Cerebellar nuclear complex (tissue), 1 donor: ENCODE results near the gene RPUSD3.
A peak's percentile ranks its signal among the peaks of the same experiment; 100 is the strongest.
"Not testable (repeated sequence)": the region's sequence is repeated elsewhere in the genome, so short reads cannot be mapped to it uniquely, and the experiment has no call there.

ENCODE experiments used
- DNase-seq, 2 experiments: peaks; one replicate each; lab custom pipeline; 2025; lab: John Stamatoyannopoulos, UW

Gene RPUSD3, protein sequence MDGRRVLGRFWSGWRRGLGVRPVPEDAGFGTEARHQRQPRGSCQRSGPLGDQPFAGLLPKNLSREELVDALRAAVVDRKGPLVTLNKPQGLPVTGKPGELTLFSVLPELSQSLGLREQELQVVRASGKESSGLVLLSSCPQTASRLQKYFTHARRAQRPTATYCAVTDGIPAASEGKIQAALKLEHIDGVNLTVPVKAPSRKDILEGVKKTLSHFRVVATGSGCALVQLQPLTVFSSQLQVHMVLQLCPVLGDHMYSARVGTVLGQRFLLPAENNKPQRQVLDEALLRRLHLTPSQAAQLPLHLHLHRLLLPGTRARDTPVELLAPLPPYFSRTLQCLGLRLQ

DNA sequence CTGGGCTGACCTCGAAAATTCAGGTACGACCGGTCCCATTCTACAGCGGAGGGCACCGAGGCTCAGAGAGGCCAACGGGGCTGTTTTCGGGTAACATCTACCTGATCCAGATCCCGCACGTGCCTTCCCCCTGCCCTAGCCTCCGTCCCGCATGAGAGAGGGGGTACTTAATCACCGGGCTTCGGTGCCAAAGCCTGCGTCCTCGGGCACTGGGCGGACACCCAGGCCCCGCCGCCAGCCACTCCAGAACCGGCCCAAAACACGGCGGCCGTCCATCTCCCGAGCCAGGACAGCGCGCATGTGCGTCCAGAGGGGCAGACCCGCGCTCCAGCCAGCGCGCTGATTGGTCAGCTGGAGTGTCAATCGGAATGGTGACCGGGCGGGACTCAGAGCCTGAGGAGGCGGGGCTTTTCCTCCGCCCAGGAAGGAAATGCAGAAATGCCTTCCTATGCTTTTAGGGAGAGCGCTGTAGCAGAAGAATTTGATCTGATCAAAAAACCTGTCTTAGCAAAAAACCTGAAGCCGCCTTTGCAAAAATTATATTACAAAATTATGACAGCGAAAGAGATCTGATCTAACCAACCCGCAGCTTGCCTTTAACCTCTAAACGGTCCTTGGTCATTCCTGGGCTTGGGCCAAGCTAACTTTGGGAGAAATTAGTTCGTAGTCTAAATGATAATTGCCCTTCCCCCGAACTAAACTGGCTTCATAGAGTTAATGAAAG is at the start of gene RPUSD3:
Gene RPUSD3, minus strand, starts transcription at position 294 of the 724 bp plus-strand sequence. Its CDS starts 18 bp downstream, at position 276.
- DNase-seq = peak; percentile 77 to 97

GRCh38 chr3:9891072-9891622 is 47.3 kb upstream of the RPUSD3 start:
- DNase-seq = no peak

- peak in 1 of 2 experiments; percentile 6 for DNase-seq
Measured at GRCh38 chr3:9890249-9891071, 46.7 kb upstream of the RPUSD3 start, which contains the start of gene JAGN1. JAGN1 (plus strand) TSS chr3:9890610; CDS start chr3:9890723, 113 bp downstream.

DNA sequence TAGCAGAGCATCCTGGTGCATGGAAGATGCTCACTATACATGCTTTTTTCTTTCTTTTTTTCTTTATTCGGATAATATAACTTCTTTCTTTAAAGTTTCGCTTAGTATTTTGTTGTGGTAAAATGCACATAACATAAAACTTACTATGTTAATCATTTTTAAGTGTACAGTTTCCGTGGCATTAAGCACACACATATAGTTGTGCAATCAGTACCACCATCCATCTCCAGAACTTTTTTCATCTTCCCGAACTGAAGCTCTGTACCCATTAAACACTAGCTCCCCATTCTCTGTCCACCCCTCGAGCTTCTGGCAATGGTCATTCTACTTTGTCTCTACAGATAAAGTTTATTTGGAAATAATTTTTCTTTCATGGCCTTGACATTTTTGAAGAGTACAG is 45.6 kb upstream of the RPUSD3 start:
- no peak for DNase-seq

DNA sequence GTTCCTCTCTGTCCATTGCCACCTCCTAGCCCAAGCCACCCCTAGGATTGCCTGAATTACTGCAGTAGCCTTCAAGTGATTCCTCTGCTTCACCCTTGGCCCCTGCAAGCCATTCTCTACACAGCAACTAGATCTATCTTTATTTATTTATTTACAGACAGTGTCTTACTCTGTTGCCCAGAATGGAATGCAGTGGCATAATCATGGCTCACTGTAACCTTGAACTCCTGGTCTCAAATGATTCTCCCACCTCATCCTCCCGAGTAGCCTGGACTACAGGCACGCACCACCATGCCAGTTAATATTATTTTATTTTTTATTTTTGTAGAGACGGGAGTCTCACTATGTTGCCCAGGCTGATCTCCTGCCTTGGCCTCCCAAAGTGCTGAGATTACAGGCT is 44.7 kb upstream of the RPUSD3 start:
- no peak for DNase-seq

DNA sequence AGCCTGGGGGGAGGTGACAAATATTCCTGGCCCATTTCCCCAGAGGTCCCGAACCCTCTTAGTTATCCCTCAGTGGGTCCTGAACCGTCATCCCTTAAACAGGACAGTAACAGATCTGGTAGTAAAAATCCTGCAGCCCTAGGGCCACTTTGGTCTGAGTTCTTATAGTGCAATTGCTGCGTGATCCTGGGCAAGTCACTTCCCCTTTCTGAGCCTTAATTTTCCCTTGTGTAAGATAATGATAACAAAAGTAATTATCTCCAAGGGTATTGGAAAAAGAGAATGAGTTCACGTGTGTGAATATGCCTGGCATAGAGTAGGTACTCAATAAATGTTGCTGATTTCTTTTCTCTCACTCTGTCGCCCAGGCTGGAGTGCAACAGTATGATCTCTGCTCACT is 43.7 kb upstream of the RPUSD3 start:
- no peak for DNase-seq

DNA sequence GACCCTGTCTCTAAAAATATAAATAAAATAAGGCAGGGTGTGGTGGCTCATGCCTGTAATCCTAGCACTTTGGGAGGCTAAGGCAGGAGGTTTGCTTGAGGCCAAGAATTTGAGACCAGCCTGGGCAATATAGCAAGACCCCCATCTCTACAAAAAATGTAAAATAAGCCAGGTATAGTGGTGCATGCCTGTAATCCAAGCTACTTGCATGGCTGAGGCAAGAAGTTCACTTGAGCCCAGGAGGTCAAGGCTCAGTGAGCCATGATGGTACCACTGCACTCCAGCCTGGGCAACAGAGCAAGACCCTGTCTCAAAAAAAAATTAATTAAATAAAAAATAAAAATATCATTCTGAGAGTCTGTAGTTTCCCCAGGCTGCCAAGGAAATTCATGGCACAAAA is 42.5 kb upstream of the RPUSD3 start:
- DNase-seq = no peak

GRCh38 chr3:9884555-9885165 is 40.9 kb upstream of the RPUSD3 start:
- DNase-seq = no peak

- DNase-seq = no peak
Measured at GRCh38 chr3:9883706-9884554, 40.1 kb upstream of the RPUSD3 start.

DNA sequence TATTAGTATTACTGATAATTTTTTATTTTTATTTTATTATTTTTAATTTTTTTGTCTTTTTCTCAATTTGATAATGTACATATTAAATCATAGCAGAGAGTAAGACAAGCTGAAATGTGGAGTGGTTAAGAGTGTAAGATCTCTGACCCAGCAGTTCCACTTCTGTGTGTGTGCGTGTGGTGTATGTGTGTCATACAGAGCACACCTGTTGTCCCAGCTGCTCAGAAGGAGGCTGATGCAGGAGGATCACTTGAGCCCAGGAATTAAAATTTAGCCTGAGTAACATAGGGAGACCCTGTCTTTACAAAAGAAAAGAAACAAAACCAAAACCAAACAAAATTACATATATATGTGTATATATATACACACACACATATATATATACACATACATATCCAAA is 37.6 kb upstream of the RPUSD3 start:
- DNase-seq = no peak

DNA sequence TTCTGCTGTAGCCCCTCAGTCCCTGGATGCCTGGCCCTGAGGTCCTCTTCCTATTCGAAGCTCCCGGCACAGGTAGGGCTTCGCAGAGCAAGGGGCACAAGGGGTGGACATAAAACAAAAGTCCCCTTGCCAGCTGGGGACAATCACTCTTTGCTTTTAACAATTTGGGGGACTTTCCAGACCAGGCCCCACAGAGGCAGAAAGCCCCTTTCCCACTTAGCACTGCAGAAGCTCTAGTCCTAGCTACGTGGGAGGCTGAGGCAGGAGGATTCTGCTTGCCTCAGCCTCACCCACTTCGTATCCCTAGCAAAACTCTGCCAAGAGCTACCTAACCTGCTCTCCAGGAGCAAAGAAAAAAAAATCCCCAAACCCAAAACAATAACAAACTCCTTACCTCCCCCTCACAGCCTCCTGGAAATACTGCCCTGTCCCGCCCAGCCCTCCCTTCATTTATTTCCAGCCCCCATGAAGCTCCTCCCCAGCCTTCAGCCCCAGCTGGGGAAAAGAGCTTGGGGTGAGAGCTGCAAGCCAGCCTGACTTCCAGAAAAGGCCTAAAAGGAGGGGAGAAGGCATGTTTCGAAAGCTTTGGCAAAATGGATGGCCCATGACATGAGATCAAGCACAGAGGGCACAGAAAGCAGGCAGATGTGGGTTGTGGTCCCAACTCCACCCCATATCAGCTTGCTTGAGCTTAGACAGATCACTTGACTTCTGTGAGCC is 36.2 kb upstream of the RPUSD3 start, which contains the start of gene CIDEC:
Gene CIDEC, minus strand, starts transcription at position 424 of the 720 bp plus-strand sequence. CDS start 1,767 bp downstream, outside the sequence.
- no peak for DNase-seq

DNA sequence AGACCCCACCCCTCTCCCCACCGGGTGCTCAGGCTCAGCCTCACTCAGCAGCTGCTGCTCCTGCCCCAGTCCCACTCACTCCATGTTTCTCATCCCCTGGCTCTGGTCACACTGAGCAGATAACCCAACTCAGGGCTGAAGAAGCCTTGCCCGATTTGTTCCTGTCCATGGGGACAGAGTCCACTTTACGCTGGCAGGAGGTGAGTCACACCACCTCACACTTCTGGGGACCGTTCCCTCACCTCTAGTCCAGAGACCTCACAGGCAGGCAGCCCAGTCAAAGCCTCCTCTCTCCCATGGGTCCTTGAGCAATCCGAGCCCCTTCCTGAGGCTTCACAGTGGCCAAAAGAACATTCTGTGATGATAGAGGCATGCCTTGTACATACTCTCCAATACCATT is 34.9 kb upstream of the RPUSD3 start:
- no peak for DNase-seq

GRCh38 chr3:9876991-9877390 is 33.2 kb upstream of the RPUSD3 start:
- no peak for DNase-seq

- not testable (repeated sequence) for DNase-seq
Measured at GRCh38 chr3:9876255-9876654, 32.4 kb upstream of the RPUSD3 start.

GRCh38 chr3:9875448-9875847 is 31.6 kb upstream of the RPUSD3 start:
- DNase-seq = no peak

GRCh38 chr3:9872067-9872466 is 28.3 kb upstream of the RPUSD3 start:
- not testable (repeated sequence) for DNase-seq

DNA sequence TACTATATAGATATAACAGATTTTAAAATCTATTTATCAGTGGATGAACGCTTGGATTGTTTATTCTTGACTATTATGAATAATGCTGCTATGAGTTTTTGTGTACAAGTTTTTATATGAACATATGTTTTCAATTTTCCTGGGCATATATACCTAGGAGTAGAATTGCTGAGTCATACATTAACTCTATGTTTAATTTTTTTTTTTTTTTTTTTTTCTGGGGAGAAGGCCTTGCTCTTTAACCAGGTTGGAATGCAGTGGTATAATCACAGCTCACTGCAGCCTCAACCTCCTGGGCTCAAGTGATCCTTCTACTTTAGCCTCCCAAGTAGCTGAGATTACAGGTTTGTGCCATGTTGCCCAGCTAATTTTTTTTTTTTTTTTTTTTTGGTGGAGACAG is 27.2 kb upstream of the RPUSD3 start:
- DNase-seq = no peak

DNA sequence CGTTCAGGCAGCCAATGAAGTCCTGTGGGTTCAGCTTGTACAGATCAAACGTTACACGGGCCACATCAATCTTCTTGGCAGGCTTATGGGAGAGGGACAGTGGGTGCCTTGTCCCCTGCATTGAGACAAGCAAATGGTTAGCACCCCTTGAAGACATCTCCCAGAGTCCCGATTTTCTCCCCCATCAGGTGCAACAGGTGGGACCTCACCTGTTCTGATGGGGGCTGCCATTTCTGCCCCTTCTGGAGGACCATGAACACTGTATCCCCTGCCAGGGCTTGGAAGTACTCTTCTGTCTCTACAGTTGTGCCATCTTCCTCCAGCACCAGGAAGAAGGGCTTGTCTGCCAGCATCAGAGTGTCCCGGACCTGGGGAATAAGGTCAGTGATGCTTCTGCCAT is 26.1 kb upstream of the RPUSD3 start:
- no peak for DNase-seq

GRCh38 chr3:9867106-9867505 is 23.3 kb upstream of the RPUSD3 start:
- no peak for DNase-seq

GRCh38 chr3:9866639-9867038 is 22.8 kb upstream of the RPUSD3 start:
- no peak for DNase-seq
